ENCODE measurements around the gene RBBP8NL. TPM values are rescaled to one million over a fixed set of nuclear protein-coding genes. Genes with fewer than 3 reads are reported as not detected.

RBBP8NL gene
- total RNA-seq, 1 experiment from 2014 or later = 1.5 TPM

DNA sequence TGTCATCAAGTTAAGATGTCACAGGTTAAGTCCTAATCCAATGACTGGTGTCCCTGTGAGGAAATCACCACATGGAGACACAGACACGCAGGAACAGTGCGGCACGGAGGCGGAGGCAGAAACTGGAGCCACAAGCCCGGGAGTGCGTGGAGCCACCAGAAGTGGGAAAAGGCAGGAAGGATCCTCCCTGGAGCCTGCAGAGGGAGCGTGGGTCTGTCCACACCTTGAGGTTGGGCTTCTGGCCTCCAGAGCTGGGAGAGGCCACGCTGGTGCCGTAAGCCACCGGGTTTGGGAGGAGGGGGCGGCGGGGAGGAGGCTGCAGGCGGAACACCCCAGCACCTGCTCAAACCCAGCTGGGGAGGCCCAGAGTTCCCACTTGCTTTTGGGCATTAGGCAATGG lies 24.0 kb downstream of the RBBP8NL start:
- H3K9me3 Mint-ChIP-seq = no peaks in the 10 kb centered on the region
- peaks cover 15% of the 10 kb centered on the region for H3K4me1 Mint-ChIP-seq
- H3K27ac Mint-ChIP-seq = peak overlapping the region; percentile 63; the same call in 1 of the 2 replicates
- H3K4me3 Mint-ChIP-seq = no peak overlapping the region
- ChIA-PET POLR2A (no interaction called here), CTCF (no interaction called here)
- no peaks in the 10 kb centered on the region for H3K36me3 Mint-ChIP-seq
- ATAC-seq (no peak), DNase-seq (ENCODE audit: low spot score) (no peak)
- TF ChIP-seq JAZF1 (CRISPR knock-in tag; IDR thresholded peaks at IDR 0.05) = no peak
- H3K27me3 Mint-ChIP-seq (ENCODE audit: low read depth) = no peaks in the 10 kb centered on the region

DNA sequence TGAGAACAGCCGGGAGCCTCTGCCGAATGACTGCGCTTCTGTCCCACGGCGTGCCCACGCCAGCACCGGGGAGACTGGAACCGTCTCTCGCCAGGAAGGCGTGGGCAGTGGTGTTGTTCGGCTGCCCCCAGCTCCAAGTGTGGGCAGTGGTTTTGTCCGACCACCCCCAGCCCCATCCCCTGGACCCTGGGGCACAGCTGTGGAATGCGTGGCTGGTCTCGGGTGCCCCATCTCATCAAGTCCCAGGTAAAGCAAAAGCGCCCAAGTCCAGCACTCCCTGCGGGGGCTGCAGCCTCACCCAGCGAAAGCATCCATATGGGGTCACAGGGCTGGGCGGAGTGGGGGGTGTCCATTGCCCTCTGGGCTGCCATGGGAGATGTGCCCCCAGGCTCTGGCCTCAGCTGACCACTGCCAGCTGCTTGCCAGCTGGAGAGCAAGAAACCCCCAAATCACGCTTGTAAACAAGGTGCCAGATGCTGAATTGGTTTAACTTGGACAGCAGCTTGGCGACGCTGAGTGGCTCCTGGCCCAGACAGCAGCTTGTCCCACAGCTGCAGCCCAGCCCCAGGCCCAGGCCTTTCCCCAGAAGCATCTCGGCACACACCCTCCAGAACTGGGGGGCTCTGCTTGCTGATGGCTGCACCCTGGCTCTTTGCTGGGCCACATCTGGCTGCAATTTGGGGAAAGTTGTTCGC lies 24.7 kb downstream of the RBBP8NL start:
- Mint-ChIP-seq H3K27ac (no peak overlapping the region), H3K9me3 (peaks cover 6% of the 10 kb centered on the region; the same call in 1 of the 2 replicates), H3K27me3 (ENCODE audit: low read depth) (no peaks in the 10 kb centered on the region), H3K4me3 (no peak overlapping the region), H3K36me3 (no peaks in the 10 kb centered on the region), H3K4me1 (peaks cover 15% of the 10 kb centered on the region)
- ChIA-PET CTCF (no interaction called here), POLR2A (no interaction called here)
- no peak for ATAC-seq
- DNase-seq (ENCODE audit: low spot score) = no peak
- no peak for TF ChIP-seq SMAD4 (CRISPR knock-in tag; IDR thresholded peaks at IDR 0.05)
- TF ChIP-seq, protein P1, sequence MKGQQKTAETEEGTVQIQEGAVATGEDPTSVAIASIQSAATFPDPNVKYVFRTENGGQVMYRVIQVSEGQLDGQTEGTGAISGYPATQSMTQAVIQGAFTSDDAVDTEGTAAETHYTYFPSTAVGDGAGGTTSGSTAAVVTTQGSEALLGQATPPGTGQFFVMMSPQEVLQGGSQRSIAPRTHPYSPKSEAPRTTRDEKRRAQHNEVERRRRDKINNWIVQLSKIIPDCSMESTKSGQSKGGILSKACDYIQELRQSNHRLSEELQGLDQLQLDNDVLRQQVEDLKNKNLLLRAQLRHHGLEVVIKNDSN (CRISPR knock-in tag; IDR thresholded peaks at IDR 0.05) = no peak
- TF ChIP-seq ZNF423 (CRISPR knock-in tag; IDR thresholded peaks at IDR 0.05) = no peak
- no peak for TF ChIP-seq TP53 (CRISPR knock-in tag; IDR thresholded peaks at IDR 0.05)
- TF ChIP-seq, protein P2, sequence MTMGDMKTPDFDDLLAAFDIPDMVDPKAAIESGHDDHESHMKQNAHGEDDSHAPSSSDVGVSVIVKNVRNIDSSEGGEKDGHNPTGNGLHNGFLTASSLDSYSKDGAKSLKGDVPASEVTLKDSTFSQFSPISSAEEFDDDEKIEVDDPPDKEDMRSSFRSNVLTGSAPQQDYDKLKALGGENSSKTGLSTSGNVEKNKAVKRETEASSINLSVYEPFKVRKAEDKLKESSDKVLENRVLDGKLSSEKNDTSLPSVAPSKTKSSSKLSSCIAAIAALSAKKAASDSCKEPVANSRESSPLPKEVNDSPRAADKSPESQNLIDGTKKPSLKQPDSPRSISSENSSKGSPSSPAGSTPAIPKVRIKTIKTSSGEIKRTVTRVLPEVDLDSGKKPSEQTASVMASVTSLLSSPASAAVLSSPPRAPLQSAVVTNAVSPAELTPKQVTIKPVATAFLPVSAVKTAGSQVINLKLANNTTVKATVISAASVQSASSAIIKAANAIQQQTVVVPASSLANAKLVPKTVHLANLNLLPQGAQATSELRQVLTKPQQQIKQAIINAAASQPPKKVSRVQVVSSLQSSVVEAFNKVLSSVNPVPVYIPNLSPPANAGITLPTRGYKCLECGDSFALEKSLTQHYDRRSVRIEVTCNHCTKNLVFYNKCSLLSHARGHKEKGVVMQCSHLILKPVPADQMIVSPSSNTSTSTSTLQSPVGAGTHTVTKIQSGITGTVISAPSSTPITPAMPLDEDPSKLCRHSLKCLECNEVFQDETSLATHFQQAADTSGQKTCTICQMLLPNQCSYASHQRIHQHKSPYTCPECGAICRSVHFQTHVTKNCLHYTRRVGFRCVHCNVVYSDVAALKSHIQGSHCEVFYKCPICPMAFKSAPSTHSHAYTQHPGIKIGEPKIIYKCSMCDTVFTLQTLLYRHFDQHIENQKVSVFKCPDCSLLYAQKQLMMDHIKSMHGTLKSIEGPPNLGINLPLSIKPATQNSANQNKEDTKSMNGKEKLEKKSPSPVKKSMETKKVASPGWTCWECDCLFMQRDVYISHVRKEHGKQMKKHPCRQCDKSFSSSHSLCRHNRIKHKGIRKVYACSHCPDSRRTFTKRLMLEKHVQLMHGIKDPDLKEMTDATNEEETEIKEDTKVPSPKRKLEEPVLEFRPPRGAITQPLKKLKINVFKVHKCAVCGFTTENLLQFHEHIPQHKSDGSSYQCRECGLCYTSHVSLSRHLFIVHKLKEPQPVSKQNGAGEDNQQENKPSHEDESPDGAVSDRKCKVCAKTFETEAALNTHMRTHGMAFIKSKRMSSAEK (CRISPR knock-in tag; IDR thresholded peaks at IDR 0.05; ENCODE audit: borderline replicate concordance) = no peak
- TF ChIP-seq, protein P3, sequence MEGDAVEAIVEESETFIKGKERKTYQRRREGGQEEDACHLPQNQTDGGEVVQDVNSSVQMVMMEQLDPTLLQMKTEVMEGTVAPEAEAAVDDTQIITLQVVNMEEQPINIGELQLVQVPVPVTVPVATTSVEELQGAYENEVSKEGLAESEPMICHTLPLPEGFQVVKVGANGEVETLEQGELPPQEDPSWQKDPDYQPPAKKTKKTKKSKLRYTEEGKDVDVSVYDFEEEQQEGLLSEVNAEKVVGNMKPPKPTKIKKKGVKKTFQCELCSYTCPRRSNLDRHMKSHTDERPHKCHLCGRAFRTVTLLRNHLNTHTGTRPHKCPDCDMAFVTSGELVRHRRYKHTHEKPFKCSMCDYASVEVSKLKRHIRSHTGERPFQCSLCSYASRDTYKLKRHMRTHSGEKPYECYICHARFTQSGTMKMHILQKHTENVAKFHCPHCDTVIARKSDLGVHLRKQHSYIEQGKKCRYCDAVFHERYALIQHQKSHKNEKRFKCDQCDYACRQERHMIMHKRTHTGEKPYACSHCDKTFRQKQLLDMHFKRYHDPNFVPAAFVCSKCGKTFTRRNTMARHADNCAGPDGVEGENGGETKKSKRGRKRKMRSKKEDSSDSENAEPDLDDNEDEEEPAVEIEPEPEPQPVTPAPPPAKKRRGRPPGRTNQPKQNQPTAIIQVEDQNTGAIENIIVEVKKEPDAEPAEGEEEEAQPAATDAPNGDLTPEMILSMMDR (IDR thresholded peaks at IDR 0.05) = no peak
- no peak for TF ChIP-seq SMAD3 (CRISPR knock-in tag; IDR thresholded peaks at IDR 0.05; ENCODE audit: borderline replicate concordance)
- TF ChIP-seq, protein P4, sequence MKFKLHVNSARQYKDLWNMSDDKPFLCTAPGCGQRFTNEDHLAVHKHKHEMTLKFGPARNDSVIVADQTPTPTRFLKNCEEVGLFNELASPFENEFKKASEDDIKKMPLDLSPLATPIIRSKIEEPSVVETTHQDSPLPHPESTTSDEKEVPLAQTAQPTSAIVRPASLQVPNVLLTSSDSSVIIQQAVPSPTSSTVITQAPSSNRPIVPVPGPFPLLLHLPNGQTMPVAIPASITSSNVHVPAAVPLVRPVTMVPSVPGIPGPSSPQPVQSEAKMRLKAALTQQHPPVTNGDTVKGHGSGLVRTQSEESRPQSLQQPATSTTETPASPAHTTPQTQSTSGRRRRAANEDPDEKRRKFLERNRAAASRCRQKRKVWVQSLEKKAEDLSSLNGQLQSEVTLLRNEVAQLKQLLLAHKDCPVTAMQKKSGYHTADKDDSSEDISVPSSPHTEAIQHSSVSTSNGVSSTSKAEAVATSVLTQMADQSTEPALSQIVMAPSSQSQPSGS (CRISPR knock-in tag; IDR thresholded peaks at IDR 0.05; ENCODE audit: borderline replicate concordance, low read depth) = no peak
- TF ChIP-seq, protein P5, sequence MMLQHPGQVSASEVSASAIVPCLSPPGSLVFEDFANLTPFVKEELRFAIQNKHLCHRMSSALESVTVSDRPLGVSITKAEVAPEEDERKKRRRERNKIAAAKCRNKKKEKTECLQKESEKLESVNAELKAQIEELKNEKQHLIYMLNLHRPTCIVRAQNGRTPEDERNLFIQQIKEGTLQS (CRISPR knock-in tag; conservative IDR thresholded peaks at IDR 0.05) = no peak
- TF ChIP-seq ZNF232 (CRISPR knock-in tag; IDR thresholded peaks at IDR 0.05) = no peak
- TF ChIP-seq, protein P6, sequence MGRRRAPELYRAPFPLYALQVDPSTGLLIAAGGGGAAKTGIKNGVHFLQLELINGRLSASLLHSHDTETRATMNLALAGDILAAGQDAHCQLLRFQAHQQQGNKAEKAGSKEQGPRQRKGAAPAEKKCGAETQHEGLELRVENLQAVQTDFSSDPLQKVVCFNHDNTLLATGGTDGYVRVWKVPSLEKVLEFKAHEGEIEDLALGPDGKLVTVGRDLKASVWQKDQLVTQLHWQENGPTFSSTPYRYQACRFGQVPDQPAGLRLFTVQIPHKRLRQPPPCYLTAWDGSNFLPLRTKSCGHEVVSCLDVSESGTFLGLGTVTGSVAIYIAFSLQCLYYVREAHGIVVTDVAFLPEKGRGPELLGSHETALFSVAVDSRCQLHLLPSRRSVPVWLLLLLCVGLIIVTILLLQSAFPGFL (CRISPR knock-in tag; IDR thresholded peaks at IDR 0.05; ENCODE audit: borderline replicate concordance) = no peak
- TF ChIP-seq, protein P7, sequence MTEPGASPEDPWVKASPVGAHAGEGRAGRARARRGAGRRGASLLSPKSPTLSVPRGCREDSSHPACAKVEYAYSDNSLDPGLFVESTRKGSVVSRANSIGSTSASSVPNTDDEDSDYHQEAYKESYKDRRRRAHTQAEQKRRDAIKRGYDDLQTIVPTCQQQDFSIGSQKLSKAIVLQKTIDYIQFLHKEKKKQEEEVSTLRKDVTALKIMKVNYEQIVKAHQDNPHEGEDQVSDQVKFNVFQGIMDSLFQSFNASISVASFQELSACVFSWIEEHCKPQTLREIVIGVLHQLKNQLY (CRISPR knock-in tag; IDR thresholded peaks at IDR 0.05) = no peak
- no peak for TF ChIP-seq FOXK1 (CRISPR knock-in tag; IDR thresholded peaks at IDR 0.05)
- TF ChIP-seq, protein P8, sequence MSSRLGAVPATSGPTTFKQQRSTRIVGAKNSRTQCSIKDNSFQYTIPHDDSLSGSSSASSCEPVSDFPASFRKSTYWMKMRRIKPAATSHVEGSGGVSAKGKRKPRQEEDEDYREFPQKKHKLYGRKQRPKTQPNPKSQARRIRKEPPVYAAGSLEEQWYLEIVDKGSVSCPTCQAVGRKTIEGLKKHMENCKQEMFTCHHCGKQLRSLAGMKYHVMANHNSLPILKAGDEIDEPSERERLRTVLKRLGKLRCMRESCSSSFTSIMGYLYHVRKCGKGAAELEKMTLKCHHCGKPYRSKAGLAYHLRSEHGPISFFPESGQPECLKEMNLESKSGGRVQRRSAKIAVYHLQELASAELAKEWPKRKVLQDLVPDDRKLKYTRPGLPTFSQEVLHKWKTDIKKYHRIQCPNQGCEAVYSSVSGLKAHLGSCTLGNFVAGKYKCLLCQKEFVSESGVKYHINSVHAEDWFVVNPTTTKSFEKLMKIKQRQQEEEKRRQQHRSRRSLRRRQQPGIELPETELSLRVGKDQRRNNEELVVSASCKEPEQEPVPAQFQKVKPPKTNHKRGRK (CRISPR knock-in tag; IDR thresholded peaks at IDR 0.05; ENCODE audit: borderline replicate concordance) = no peak
- TF ChIP-seq ZBTB21 (CRISPR knock-in tag; IDR thresholded peaks at IDR 0.05; ENCODE audit: borderline replicate concordance) = no peak
- TF ChIP-seq, protein P9, sequence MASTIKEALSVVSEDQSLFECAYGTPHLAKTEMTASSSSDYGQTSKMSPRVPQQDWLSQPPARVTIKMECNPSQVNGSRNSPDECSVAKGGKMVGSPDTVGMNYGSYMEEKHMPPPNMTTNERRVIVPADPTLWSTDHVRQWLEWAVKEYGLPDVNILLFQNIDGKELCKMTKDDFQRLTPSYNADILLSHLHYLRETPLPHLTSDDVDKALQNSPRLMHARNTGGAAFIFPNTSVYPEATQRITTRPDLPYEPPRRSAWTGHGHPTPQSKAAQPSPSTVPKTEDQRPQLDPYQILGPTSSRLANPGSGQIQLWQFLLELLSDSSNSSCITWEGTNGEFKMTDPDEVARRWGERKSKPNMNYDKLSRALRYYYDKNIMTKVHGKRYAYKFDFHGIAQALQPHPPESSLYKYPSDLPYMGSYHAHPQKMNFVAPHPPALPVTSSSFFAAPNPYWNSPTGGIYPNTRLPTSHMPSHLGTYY (CRISPR knock-in tag; IDR thresholded peaks at IDR 0.05) = no peak

Measured in WTC11 (cell line).